Body of pancreas (tissue), 4 donors: ENCODE measurements around the gene PCSK9.

ENCODE experiments used
- POLR2A ChIP-seq, 3 donors: fragments of 450-650 bp; IDR thresholded peaks; one replicate each; pipeline ENCODE4 v1.6.1; 2016; ENCODE audit warnings: antibody characterized with exemption in 3 of 3, mild to moderate bottlenecking in 2 of 3
- TF ChIP-seq, protein P1 (sequence below), 7 experiments: fragments of 450-650 bp in 4 of 7; fragments of 200-600 bp in 3 of 7; sonication (generic) in 3 of 7; IDR thresholded peaks; one replicate each; pipeline ENCODE4 v1.5.1; 2016 to 2019; ENCODE audit warnings: antibody characterized with exemption in 7 of 7

DNA sequence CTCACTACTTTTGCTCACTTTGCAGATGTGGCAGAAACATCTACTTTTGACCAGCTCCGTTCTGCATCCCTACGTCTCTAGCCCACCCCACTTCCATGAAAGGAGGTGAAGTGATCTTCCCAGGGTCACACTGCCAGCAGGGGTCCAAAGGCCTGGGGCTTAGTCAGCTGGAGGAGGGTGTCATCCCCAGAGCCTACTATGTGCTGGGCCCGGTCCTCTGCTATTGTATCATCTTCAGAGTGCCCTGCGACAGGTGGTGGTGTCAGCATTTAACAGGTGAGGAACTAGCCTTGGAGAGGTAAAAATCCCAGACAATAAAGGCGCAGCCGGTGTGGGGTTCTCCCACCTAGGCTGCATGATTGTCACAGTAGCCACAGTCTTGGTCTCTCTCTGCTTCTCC, 46.2 kb upstream of the PCSK9 start:
- no peak for TF ChIP-seq POLR2A (IDR thresholded peaks at IDR 0.05)
- TF ChIP-seq, protein P1, sequence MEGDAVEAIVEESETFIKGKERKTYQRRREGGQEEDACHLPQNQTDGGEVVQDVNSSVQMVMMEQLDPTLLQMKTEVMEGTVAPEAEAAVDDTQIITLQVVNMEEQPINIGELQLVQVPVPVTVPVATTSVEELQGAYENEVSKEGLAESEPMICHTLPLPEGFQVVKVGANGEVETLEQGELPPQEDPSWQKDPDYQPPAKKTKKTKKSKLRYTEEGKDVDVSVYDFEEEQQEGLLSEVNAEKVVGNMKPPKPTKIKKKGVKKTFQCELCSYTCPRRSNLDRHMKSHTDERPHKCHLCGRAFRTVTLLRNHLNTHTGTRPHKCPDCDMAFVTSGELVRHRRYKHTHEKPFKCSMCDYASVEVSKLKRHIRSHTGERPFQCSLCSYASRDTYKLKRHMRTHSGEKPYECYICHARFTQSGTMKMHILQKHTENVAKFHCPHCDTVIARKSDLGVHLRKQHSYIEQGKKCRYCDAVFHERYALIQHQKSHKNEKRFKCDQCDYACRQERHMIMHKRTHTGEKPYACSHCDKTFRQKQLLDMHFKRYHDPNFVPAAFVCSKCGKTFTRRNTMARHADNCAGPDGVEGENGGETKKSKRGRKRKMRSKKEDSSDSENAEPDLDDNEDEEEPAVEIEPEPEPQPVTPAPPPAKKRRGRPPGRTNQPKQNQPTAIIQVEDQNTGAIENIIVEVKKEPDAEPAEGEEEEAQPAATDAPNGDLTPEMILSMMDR (IDR thresholded peaks at IDR 0.05): no peak
